Stomach (tissue), 9 donors: ENCODE measurements around the gene JMJD4. TPM values are rescaled to one million over a fixed set of nuclear protein-coding genes. Genes with fewer than 3 reads are reported as not detected.

Experiments used
- DNase-seq, 2 donors: peaks; one replicate each; pipeline versions ENCODE4 v3.0.0 to v3.0.0-alpha.2; 2013 to 2019
- H3K27ac ChIP-seq, 5 donors: fragments of 200-600 bp in 4 of 5; sonication (generic) in 4 of 5; one replicate each; pipeline ENCODE4 v1.5.1; 2013 to 2019; ENCODE audit warnings: mild to moderate bottlenecking in 1 of 5, moderate library complexity in 1 of 5
- H3K27me3 ChIP-seq, 3 donors: fragments of 200-600 bp; sonication (generic); one replicate each; pipeline ENCODE4 v1.5.1; 2017 to 2019; ENCODE audit warnings: mixed run types in 1 of 3
- H3K36me3 ChIP-seq, 4 donors: fragments of 200-600 bp; sonication (generic); 1 replicate in 3 of 4; 2 replicates in 1 of 4; pipeline ENCODE4 v1.5.1; 2016 to 2019
- H3K4me1 ChIP-seq, 4 donors: fragments of 200-600 bp; sonication (generic); one replicate each; pipeline ENCODE4 v1.5.1; 2016 to 2019
- H3K4me3 ChIP-seq, 4 donors: fragments of 200-600 bp; sonication (generic) in 3 of 4; one replicate each; pipeline ENCODE4 v1.5.1; 2016 to 2019; ENCODE audit warnings: mild to moderate bottlenecking in 1 of 4
- H3K9me3 ChIP-seq, 4 donors: fragments of 200-600 bp; sonication (generic); one replicate each; pipeline ENCODE4 v1.5.1; 2016 to 2019
- EP300 ChIP-seq: sonication (generic); formaldehyde crosslinking; IDR thresholded peaks from one replicate; pipeline ENCODE4 v1.6.1; 2017; ENCODE audit warnings: antibody characterized with exemption
- POLR2A ChIP-seq, 4 donors: fragments of 450-650 bp; IDR thresholded peaks; one replicate each; pipeline ENCODE4 v1.6.1; 2016; ENCODE audit warnings: antibody characterized with exemption in 4 of 4, control low read depth in 2 of 4, mild to moderate bottlenecking in 1 of 4, moderate library complexity in 1 of 4
- POLR2AphosphoS5 ChIP-seq, 3 donors: sonication (generic); formaldehyde crosslinking; IDR thresholded peaks; one replicate each; pipeline ENCODE4 v1.6.1; 2016; ENCODE audit warnings: antibody characterized with exemption in 3 of 3
- WGBS, 5 donors: extraction: QIAGEN DNeasy Blood & Tissue Kit in 3 of 5; methylation state at CpG; one replicate each; pipeline versions ENCODE4 v1.1.5 to v1.1.7; 2013 to 2018; 5-methylcytosine and 5-hydroxymethylcytosine counted together
- intact Hi-C: fragments of 100-400 bp; cut with DNase I; formaldehyde crosslinking; loops from one replicate; pipeline ENCODE4 v1.15.1; 2023; ENCODE audit warnings: low total_unique reads
- polyA plus RNA-seq, 3 donors: library from polyadenylated mRNA; stranded (reverse); fragments of 200-250 nt; gene quantifications; one replicate each; pipeline ENCODE4 v1.2.3, GENCODE V29; 2013
- total RNA-seq, 5 donors: library from RNA; depleted of rRNA; stranded (reverse); fragments of >200 nt; gene quantifications; one replicate each; pipeline versions ENCODE4 v1.1.0 to v1.2.3, GENCODE V29; 2014 to 2016
- TF ChIP-seq, protein P1 (sequence below), 7 experiments: fragments of 450-650 bp in 4 of 7; fragments of 200-600 bp in 3 of 7; sonication (generic) in 3 of 7; IDR thresholded peaks; one replicate each; pipeline ENCODE4 v1.5.1; 2016 to 2019; ENCODE audit warnings: antibody characterized with exemption in 7 of 7, control low read depth in 2 of 7, mild to moderate bottlenecking in 1 of 7
- donor health status: healthy with polysubstance abuse.
- donor health status: Bipolar disorder and iron deficiency.
- donor health status: healthy.

JMJD4 gene
- total and polyA plus RNA-seq, 8 donors: 2.3 to 26.8 (median 11.3) TPM

DNA sequence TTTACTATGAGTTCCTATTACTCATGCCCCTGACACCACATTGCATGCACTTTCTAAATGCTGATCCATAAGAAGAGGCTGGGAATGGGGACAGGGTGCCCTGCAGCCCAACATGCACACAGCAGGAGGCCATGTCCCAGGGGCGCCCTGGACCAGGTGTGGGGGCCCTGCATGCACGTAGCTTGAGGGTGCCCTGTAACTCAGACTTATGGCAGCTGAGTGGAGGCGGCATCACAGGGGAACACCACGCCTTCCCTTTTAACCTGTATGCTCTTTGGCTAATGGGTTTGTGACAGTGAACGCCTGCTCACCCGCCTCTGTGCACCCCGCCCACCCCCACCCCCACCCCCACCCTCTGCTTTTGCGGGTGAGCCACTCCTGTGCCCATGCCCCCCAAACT lies 36.2 kb upstream of the JMJD4 start:
- no peak overlapping the region for H3K27ac ChIP-seq
- TF ChIP-seq POLR2A (IDR thresholded peaks at IDR 0.05): no peak
- TF ChIP-seq EP300: no peak
- TF ChIP-seq, protein P1, sequence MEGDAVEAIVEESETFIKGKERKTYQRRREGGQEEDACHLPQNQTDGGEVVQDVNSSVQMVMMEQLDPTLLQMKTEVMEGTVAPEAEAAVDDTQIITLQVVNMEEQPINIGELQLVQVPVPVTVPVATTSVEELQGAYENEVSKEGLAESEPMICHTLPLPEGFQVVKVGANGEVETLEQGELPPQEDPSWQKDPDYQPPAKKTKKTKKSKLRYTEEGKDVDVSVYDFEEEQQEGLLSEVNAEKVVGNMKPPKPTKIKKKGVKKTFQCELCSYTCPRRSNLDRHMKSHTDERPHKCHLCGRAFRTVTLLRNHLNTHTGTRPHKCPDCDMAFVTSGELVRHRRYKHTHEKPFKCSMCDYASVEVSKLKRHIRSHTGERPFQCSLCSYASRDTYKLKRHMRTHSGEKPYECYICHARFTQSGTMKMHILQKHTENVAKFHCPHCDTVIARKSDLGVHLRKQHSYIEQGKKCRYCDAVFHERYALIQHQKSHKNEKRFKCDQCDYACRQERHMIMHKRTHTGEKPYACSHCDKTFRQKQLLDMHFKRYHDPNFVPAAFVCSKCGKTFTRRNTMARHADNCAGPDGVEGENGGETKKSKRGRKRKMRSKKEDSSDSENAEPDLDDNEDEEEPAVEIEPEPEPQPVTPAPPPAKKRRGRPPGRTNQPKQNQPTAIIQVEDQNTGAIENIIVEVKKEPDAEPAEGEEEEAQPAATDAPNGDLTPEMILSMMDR (IDR thresholded peaks at IDR 0.05): no peak
- no peak for TF ChIP-seq POLR2AphosphoS5 (IDR thresholded peaks at IDR 0.05)
- no peaks in the 10 kb centered on the region for H3K27me3 ChIP-seq
- no peak overlapping the region for H3K4me3 ChIP-seq
- WGBS, 5 donors: 88 to 96% (median 95%) methylated on average over 8 of the region's 8 CpGs
- intact Hi-C loops: no loop called here
- H3K9me3 ChIP-seq: no peaks in the 10 kb centered on the region
- peaks cover 0 to 30% (median 7%) of the 10 kb centered on the region in 4 donors for H3K4me1 ChIP-seq
- peaks cover 29 to 89% (median 74%) of the 10 kb centered on the region in 4 donors for H3K36me3 ChIP-seq
- no peak for DNase-seq

DNA sequence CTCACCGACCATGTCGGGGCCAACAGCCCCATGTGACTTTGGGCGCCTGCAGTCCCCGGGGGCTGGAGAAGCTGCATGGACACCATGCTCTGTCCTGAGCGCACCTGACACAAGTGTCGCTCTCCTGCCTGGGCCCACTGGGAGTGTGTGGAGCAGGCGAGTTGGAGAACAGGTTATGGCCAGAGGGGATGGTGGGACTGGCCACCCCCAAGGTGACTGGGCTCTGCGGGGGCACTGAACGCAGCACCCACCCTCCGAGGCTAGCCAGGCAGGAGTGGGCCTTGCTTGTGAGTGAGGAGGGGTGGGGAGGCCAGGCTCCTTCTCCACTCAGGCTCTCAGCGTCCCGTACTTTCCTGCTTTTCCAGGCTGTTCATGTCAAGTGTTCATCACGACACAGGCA lies 35.7 kb upstream of the JMJD4 start:
- H3K27ac ChIP-seq: no peak overlapping the region
- no peak overlapping the region for H3K4me3 ChIP-seq
- WGBS, 5 donors: 88 to 97% (median 96%) methylated on average over 10 to 13 of the region's 13 CpGs
- no peaks in the 10 kb centered on the region for H3K9me3 ChIP-seq
- peaks cover 0 to 31% (median 9%) of the 10 kb centered on the region in 4 donors for H3K4me1 ChIP-seq
- TF ChIP-seq, protein P1 (IDR thresholded peaks at IDR 0.05): no peak
- TF ChIP-seq POLR2AphosphoS5 (IDR thresholded peaks at IDR 0.05) (no peak), POLR2A (IDR thresholded peaks at IDR 0.05) (no peak), EP300 (no peak)
- no peak for DNase-seq
- intact Hi-C loops: no loop called here
- H3K27me3 ChIP-seq: no peaks in the 10 kb centered on the region
- H3K36me3 ChIP-seq: peaks cover 29 to 86% (median 69%) of the 10 kb centered on the region in 4 donors

DNA sequence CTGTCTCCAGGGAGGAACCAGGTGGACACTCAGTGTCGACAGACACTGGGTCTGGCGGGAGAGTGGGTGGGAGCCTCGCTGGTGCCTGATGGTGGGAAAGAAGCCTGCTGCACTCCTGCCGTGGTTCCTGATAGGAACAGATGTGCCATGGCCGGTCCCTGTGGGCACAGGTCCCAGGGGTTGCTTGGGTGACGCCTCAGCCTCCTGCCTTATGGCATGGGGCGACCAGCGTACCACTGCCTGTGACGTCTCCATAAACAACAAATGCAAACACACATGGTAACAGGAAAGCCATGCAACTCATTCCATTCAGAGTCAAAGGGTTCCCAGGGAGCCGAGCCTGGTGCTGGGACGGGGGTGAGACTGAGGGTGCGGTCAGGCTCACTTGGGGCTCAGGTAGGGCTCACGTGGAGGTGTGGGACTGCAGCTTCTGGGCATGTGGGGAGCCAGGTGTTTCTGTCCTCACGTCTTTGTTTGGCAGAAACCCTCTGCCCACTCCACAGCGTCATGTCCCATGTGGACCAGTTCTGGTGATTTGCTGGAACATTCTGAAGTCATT lies 34.9 kb upstream of the JMJD4 start:
- intact Hi-C loops: no loop called here
- TF ChIP-seq, protein P1 (IDR thresholded peaks at IDR 0.05): no peak
- TF ChIP-seq POLR2AphosphoS5 (IDR thresholded peaks at IDR 0.05) (no peak), POLR2A (IDR thresholded peaks at IDR 0.05) (no peak), EP300 (no peak)
- H3K9me3 ChIP-seq: no peaks in the 10 kb centered on the region
- no peaks in the 10 kb centered on the region for H3K27me3 ChIP-seq
- DNase-seq: no peak
- peaks cover 0 to 29% (median 9%) of the 10 kb centered on the region in 4 donors for H3K4me1 ChIP-seq
- H3K36me3 ChIP-seq: peaks cover 29 to 82% (median 71%) of the 10 kb centered on the region in 4 donors
- no peak overlapping the region for H3K4me3 ChIP-seq
- WGBS, 5 donors: 88 to 92% (median 91%) methylated on average over 15 of the region's 15 CpGs
- no peak overlapping the region for H3K27ac ChIP-seq

DNA sequence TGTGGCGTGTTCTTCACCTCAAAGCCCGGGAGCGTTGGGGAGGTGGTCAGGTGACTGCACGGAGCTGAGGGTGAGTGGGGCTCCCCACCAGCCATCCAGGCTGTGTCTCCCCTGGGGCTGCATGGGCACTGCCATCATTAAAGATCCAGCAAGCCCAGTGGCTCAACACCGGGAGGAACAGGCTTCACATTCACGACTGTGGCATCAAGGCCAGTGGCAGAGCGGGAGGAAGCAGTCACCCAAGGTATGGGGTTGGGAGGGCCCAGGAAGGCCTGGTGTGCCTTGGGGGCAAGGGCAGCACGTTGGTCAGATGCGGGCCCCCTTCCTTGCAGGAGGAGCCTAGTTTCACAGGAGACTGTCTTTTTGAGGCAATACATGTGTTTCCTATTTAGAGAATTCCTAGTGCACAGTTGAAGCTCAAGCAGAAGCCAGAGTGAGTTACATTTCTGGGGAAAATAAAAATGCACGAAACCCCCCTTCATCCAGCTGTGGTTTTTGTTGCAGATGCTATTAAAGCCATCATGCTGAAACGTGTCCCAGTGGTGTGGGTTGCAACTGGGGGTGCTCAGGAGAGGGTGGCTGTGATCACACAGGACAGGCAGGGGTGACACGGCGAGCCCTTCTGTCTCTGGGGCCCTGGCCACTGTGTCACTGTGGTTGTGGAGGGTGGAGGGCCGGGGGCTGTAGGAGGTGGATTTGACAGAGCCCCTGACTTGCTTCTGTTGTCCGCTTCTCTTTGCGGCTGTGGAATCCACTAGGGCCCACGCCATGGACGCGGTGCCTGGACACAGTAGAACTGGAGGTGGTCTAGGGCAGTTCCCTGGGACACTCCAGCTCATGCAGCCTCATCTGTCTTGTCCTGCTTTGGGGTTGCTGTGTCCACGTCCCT lies 34.2 kb upstream of the JMJD4 start:
- no peak overlapping the region for H3K27ac ChIP-seq
- intact Hi-C loops: no loop called here
- 92 to 95% (median 94%) methylated on average over 18 to 20 of the region's 20 CpGs for WGBS, 5 donors
- H3K4me1 ChIP-seq: peaks cover 0 to 24% (median 9%) of the 10 kb centered on the region in 4 donors
- H3K4me3 ChIP-seq: no peak overlapping the region
- TF ChIP-seq POLR2A (IDR thresholded peaks at IDR 0.05) (no peak), POLR2AphosphoS5 (IDR thresholded peaks at IDR 0.05) (no peak), EP300 (no peak)
- TF ChIP-seq, protein P1 (IDR thresholded peaks at IDR 0.05): no peak
- no peak for DNase-seq
- H3K36me3 ChIP-seq: peaks cover 29 to 87% (median 74%) of the 10 kb centered on the region in 4 donors
- H3K27me3 ChIP-seq: no peaks in the 10 kb centered on the region
- H3K9me3 ChIP-seq: no peaks in the 10 kb centered on the region
